ENCODE results near the gene EPHA2. TPM values are rescaled to one million over a fixed set of nuclear protein-coding genes. Genes with fewer than 3 reads are reported as not detected.

EPHA2 gene
- total RNA-seq: 111 and 117 TPM in 2 replicates

GRCh38 chr1:16155537-16156410 lies at the start of gene EPHA2:
EPHA2 (minus strand) TSS chr1:16156069; CDS start chr1:16155932, 137 bp downstream.

Other genes starting within 250 kb of the EPHA2 start
- 26.7 and 30.3 TPM in 2 replicates for gene ZBTB17, start 180.0 kb downstream of the EPHA2 start, total RNA-seq
- gene SRARP, start 151.8 kb downstream of the EPHA2 start, total RNA-seq: not detected in 2 replicates
- gene HSPB7, start 138.0 kb downstream of the EPHA2 start, total RNA-seq: not detected in 2 replicates
- gene CLCNKA, start 134.0 kb downstream of the EPHA2 start, total RNA-seq: not detected in 2 replicates
- not detected in 2 replicates for gene CLCNKB, start 112.3 kb downstream of the EPHA2 start, total RNA-seq
- gene FAM131C, start 82.4 kb downstream of the EPHA2 start, total RNA-seq: 0.13 and 0.22 TPM in 2 replicates
- 4.7 and 7.6 TPM in 2 replicates for gene ARHGEF19, start 56.6 kb upstream of the EPHA2 start, total RNA-seq
- gene CPLANE2, start 81.1 kb upstream of the EPHA2 start, total RNA-seq: 5.9 and 8.1 TPM in 2 replicates
- gene FBXO42, start 196.4 kb upstream of the EPHA2 start, total RNA-seq: 19.8 and 21.1 TPM in 2 replicates
- 86.7 and 98.1 TPM in 2 replicates for gene SZRD1, start 211.2 kb upstream of the EPHA2 start, total RNA-seq